Esophagus squamous epithelium (tissue), 5 donors: Measurements from ENCODE around the gene MEGF6. TPM values are rescaled to one million over a fixed set of nuclear protein-coding genes. Genes with fewer than 3 reads are reported as not detected.

ENCODE experiments used
- DNase-seq: peaks from one replicate; lab custom pipeline; 2025; lab: John Stamatoyannopoulos, UW
- H3K27ac ChIP-seq, 4 donors: fragments of 200-600 bp; sonication (generic); one replicate each; pipeline ENCODE4 v1.5.1; 2016 to 2019; ENCODE audit warnings: mild to moderate bottlenecking in 1 of 4
- H3K27me3 ChIP-seq, 4 donors: fragments of 200-600 bp; sonication (generic); 1 replicate in 3 of 4; 2 replicates in 1 of 4; pipeline versions ENCODE4 v1.5.1 to v1.6.0; 2017 to 2021; ENCODE audit warnings: antibody characterized with exemption in 1 of 4
- H3K36me3 ChIP-seq, 3 donors: fragments of 200-600 bp; sonication (generic); one replicate each; pipeline ENCODE4 v1.5.1; 2016 to 2019
- H3K4me1 ChIP-seq, 3 donors: fragments of 200-600 bp; sonication (generic); one replicate each; pipeline ENCODE4 v1.5.1; 2017 to 2019
- H3K4me3 ChIP-seq, 4 donors: fragments of 200-600 bp; sonication (generic); 1 replicate in 3 of 4; 2 replicates in 1 of 4; pipeline ENCODE4 v1.5.1; 2016 to 2019; ENCODE audit warnings: mild to moderate bottlenecking in 2 of 4, moderate library complexity in 1 of 4
- H3K9me3 ChIP-seq, 3 donors: fragments of 200-600 bp; sonication (generic); one replicate each; pipeline ENCODE4 v1.5.1; 2016 to 2019
- POLR2A ChIP-seq, 4 donors: fragments of 450-650 bp; IDR thresholded peaks; one replicate each; pipeline ENCODE4 v1.6.1; 2017; ENCODE audit warnings: antibody characterized with exemption in 4 of 4, mild to moderate bottlenecking in 4 of 4, moderate library complexity in 3 of 4
- WGBS, 2 donors: methylation state at CpG; one replicate each; pipeline ENCODE4 v1.1.5; 2018; 5-methylcytosine and 5-hydroxymethylcytosine counted together
- intact Hi-C: fragments of 100-400 bp; cut with DNase I; formaldehyde crosslinking; loops from one replicate; pipeline ENCODE4 v1.15.0; 2022
- total RNA-seq, 4 donors: library from RNA; depleted of rRNA; stranded (reverse); fragments of >200 nt; gene quantifications; one replicate each; pipeline ENCODE4 v1.1.0, GENCODE V29; 2016
- TF ChIP-seq, protein P1 (sequence below), 6 experiments: fragments of 450-650 bp in 4 of 6; fragments of 200-600 bp in 2 of 6; sonication (generic) in 2 of 6; IDR thresholded peaks; one replicate each; pipeline ENCODE4 v1.5.1; 2016 to 2019; ENCODE audit warnings: antibody characterized with exemption in 6 of 6, mild to moderate bottlenecking in 4 of 6, moderate library complexity in 4 of 6
- donor health status: DM: yes; HTN: yes; CAD: no.

MEGF6 gene
- total RNA-seq, 4 donors from 2014 or later: 8.8 to 27.1 (median 16.8) TPM

DNA sequence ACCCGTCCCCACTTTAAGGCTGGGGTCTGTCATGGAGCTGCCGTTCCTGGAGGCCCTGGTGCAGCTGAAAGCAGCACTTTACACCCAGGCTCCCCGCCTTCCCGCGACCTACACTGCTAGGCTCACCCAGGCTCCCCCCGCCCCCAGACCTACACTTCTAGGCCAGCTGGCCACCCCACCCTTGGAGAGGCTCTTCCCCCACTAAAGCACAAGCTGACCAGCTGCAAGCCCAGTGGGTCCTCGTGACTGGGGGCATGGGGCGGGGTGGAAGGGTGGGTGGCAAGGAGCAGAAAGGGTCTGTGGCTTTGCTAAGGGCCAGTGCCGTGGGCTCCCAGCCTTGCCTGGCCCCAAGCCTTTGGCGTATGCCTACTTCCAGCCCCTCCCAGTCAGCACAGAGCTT is 166.6 kb downstream of the MEGF6 start:
- peaks cover 0 to 70% (median 0%) of the 10 kb centered on the region in 4 donors for H3K27me3 ChIP-seq
- no peaks in the 10 kb centered on the region for H3K36me3 ChIP-seq
- H3K9me3 ChIP-seq: peaks cover 0 to 9% (median 0%) of the 10 kb centered on the region in 3 donors
- no peak for DNase-seq
- intact Hi-C loops: no loop called here
- WGBS, 2 donors: 25 to 46% methylated on average over 3 to 4 of the region's 10 CpGs
- no peak overlapping the region for H3K27ac ChIP-seq
- no peak overlapping the region for H3K4me3 ChIP-seq
- TF ChIP-seq, protein P1, sequence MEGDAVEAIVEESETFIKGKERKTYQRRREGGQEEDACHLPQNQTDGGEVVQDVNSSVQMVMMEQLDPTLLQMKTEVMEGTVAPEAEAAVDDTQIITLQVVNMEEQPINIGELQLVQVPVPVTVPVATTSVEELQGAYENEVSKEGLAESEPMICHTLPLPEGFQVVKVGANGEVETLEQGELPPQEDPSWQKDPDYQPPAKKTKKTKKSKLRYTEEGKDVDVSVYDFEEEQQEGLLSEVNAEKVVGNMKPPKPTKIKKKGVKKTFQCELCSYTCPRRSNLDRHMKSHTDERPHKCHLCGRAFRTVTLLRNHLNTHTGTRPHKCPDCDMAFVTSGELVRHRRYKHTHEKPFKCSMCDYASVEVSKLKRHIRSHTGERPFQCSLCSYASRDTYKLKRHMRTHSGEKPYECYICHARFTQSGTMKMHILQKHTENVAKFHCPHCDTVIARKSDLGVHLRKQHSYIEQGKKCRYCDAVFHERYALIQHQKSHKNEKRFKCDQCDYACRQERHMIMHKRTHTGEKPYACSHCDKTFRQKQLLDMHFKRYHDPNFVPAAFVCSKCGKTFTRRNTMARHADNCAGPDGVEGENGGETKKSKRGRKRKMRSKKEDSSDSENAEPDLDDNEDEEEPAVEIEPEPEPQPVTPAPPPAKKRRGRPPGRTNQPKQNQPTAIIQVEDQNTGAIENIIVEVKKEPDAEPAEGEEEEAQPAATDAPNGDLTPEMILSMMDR (IDR thresholded peaks at IDR 0.05): no peak
- TF ChIP-seq POLR2A (IDR thresholded peaks at IDR 0.05): no peak
- no peaks in the 10 kb centered on the region for H3K4me1 ChIP-seq

DNA sequence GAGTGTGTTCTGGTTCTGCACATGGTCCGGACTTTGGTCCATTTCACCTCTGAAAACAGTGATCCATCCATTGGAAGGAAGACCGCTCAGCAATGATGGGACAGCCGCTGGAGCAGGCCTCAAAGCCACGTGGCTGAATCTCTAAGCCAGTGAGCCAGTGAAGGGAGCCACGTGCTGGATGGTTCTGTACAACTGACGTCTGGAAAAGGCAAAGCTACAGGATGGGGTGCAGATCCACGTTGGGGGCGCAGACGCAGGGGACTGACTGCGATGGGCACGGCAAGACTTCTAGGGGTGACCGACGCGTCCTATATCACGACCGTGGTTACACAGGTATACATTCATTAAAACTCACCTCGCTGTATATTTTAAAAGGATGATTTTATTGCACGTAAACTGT is 167.0 kb downstream of the MEGF6 start:
- H3K9me3 ChIP-seq: peaks cover 0 to 9% (median 0%) of the 10 kb centered on the region in 3 donors
- H3K27me3 ChIP-seq: peaks cover 0 to 71% (median 0%) of the 10 kb centered on the region in 4 donors
- 83 to 89% methylated on average over 14 to 16 of the region's 18 CpGs for WGBS, 2 donors
- no peak for DNase-seq
- no peaks in the 10 kb centered on the region for H3K36me3 ChIP-seq
- intact Hi-C loops: no loop called here
- no peak overlapping the region for H3K27ac ChIP-seq
- no peak overlapping the region for H3K4me3 ChIP-seq
- TF ChIP-seq, protein P1 (IDR thresholded peaks at IDR 0.05): no peak
- TF ChIP-seq POLR2A (IDR thresholded peaks at IDR 0.05): no peak
- H3K4me1 ChIP-seq: no peaks in the 10 kb centered on the region

DNA sequence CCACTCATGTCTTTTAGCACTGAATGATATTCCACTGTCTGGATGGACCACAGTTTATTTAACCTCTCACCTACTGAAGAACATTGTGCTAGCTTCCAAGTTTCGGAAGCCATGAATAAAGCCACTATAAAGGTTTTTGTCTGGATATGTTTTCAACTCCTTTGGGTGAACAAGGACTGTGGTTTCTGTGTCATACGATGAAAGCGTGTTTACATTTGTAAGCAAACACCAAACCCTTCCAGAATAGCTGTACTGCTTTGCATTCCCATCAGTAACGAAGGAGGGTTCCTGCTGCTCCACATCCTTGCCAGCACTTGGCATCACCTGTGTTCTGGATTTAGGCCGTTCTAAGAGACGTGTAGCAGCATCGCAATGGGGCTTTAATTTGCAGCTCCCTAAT is 167.5 kb downstream of the MEGF6 start:
- Histone ChIP-seq H3K36me3 (no peaks in the 10 kb centered on the region), H3K27ac (no peak overlapping the region), H3K4me3 (no peak overlapping the region), H3K4me1 (no peaks in the 10 kb centered on the region), H3K27me3 (peaks cover 0 to 72% (median 0%) of the 10 kb centered on the region in 4 donors), H3K9me3 (peaks cover 0 to 9% (median 0%) of the 10 kb centered on the region in 3 donors)
- WGBS, 2 donors: 58 to 63% methylated on average over 7 of the region's 7 CpGs
- DNase-seq: no peak
- TF ChIP-seq, protein P1 (IDR thresholded peaks at IDR 0.05): no peak
- TF ChIP-seq POLR2A (IDR thresholded peaks at IDR 0.05): no peak
- intact Hi-C loops: no loop called here

DNA sequence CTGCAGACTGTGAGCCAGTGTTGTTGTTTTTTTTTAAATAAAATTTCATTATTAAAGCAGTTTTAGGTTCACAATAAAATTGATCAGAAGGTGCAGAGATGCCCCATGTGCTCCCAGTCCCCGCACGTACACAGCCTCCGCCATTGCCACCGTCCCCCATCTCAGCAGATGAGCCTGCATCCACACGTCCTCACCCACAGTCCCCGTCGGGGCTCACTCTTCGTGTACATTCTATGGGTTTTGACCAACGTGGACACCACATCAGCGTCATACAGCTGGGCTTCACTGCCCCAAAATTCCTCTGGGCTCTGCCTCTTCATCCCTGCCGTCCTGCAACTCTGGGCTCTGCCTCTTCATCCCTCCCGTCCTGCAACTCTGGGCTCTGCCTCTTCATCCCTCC is 168.4 kb downstream of the MEGF6 start:
- Histone ChIP-seq H3K4me3 (no peak overlapping the region), H3K36me3 (no peaks in the 10 kb centered on the region), H3K9me3 (peaks cover 0 to 9% (median 0%) of the 10 kb centered on the region in 3 donors), H3K4me1 (no peaks in the 10 kb centered on the region), H3K27me3 (peaks cover 0 to 75% (median 0%) of the 10 kb centered on the region in 4 donors), H3K27ac (no peak overlapping the region)
- TF ChIP-seq POLR2A (IDR thresholded peaks at IDR 0.05): no peak
- TF ChIP-seq, protein P1 (IDR thresholded peaks at IDR 0.05): no peak
- 64 to 76% methylated on average over 12 of the region's 12 CpGs for WGBS, 2 donors
- intact Hi-C loops: no loop called here
- no peak for DNase-seq

DNA sequence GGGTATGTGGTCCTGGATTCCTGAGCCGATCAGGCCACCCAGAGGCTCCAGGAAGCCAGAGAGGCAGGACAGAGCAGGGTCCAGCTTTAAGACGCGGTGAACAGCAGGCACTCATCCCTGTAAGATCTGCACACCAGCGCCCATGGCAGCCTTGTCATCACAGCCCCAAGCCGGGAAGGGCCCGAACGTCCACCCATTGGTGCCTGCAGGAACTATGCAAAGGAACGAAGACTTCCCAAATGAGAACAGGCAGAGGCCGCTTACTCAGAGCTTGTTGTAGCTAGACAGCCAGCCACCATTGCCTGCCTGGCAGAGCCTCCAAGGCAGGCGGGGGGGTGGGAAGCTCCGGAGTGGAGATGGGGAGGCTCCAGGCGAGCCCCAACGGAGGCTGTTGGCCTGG is 169.0 kb downstream of the MEGF6 start:
- H3K36me3 ChIP-seq: no peaks in the 10 kb centered on the region
- no peaks in the 10 kb centered on the region for H3K4me1 ChIP-seq
- intact Hi-C loops: no loop called here
- DNase-seq: no peak
- no peak overlapping the region for H3K4me3 ChIP-seq
- TF ChIP-seq, protein P1 (IDR thresholded peaks at IDR 0.05): no peak
- peaks cover 0 to 79% (median 0%) of the 10 kb centered on the region in 4 donors for H3K27me3 ChIP-seq
- 59 to 85% methylated on average over 4 to 6 of the region's 13 CpGs for WGBS, 2 donors
- H3K9me3 ChIP-seq: peaks cover 0 to 9% (median 0%) of the 10 kb centered on the region in 3 donors
- H3K27ac ChIP-seq: no peak overlapping the region
